NCI-H2196 (cell line): ENCODE measurements around the gene DPAGT1.
"Not testable (repeated sequence)": the region's sequence is repeated elsewhere in the genome, so short reads cannot be mapped to it uniquely, and the experiment has no call there.

Experiments
- DNase-seq: peaks from one replicate; lab custom pipeline; 2025; ENCODE audit not compliant: unreplicated experiment; lab: John Stamatoyannopoulos, UW

DPAGT1 gene

GRCh38 chr11:119116235-119116594 is 14.6 kb upstream of the DPAGT1 start:
- DNase-seq, result no peak

- DNase-seq, result no peak
These were observed 14.0 kb upstream of the DPAGT1 start for GRCh38 chr11:119115484-119116234.

- DNase-seq, result no peak
These were observed 12.7 kb upstream of the DPAGT1 start for GRCh38 chr11:119114351-119114750.

- no peak for DNase-seq
These were observed 12.1 kb upstream of the DPAGT1 start for GRCh38 chr11:119113716-119114115.

- DNase-seq, result no peak
These were observed 10.8 kb upstream of the DPAGT1 start for GRCh38 chr11:119112314-119113020.

- DNase-seq, result no peak
These were observed 9.8 kb upstream of the DPAGT1 start for GRCh38 chr11:119111361-119111925.

- no peak for DNase-seq
These were observed 8.8 kb upstream of the DPAGT1 start for GRCh38 chr11:119110439-119110838.

- no peak for DNase-seq
These were observed 8.2 kb upstream of the DPAGT1 start for GRCh38 chr11:119109843-119110242.

GRCh38 chr11:119108857-119109221 is 7.2 kb upstream of the DPAGT1 start:
- no peak for DNase-seq

- DNase-seq, result peak; percentile 59
These were observed 6.6 kb upstream of the DPAGT1 start for GRCh38 chr11:119108146-119108856.

- DNase-seq, result no peak
These were observed 6.0 kb upstream of the DPAGT1 start for GRCh38 chr11:119107538-119108145.

- DNase-seq, result peak; percentile 91
These were observed 5.2 kb upstream of the DPAGT1 start, which contains the start of gene C2CD2L for GRCh38 chr11:119106564-119107537. Gene C2CD2L (plus strand): TSS chr11:119107344. CDS start chr11:119107742, 398 bp downstream.

GRCh38 chr11:119103793-119104192 is 2.1 kb upstream of the DPAGT1 start:
- DNase-seq, result no peak

- DNase-seq, result not testable (repeated sequence)
These were observed 1.6 kb upstream of the DPAGT1 start for GRCh38 chr11:119103161-119103664.

GRCh38 chr11:119100994-119101758 is 477 bp downstream of the DPAGT1 start:
- DNase-seq, result no peak

GRCh38 chr11:119100246-119100970 is 1.2 kb downstream of the DPAGT1 start:
- DNase-seq, result peak; percentile 30

GRCh38 chr11:119099711-119100110 is 1.9 kb downstream of the DPAGT1 start:
- DNase-seq, result no peak
